ENCODE measurements around the gene MDGA2.

The MDGA2 gene

GRCh38 chr14:47273939-47274338 lies 401.5 kb downstream of the MDGA2 start:
- TF ChIP-seq CTCF (IDR thresholded peaks at IDR 0.05), result no peak
- H3K4me1 ChIP-seq, result no peaks in the 10 kb centered on the region
- intact Hi-C loops (cut with DNase I; ENCODE audit: low total_unique reads), result no loop called here
- no peaks in the 10 kb centered on the region for H3K9me3 ChIP-seq
- H3K27ac ChIP-seq, result no peak overlapping the region
- no peak for DNase-seq
- no peaks in the 10 kb centered on the region for H3K36me3 ChIP-seq
- H3K4me3 ChIP-seq, result no peak overlapping the region
- no peaks in the 10 kb centered on the region for H3K27me3 ChIP-seq

GRCh38 chr14:47270715-47271114 lies 404.7 kb downstream of the MDGA2 start:
- intact Hi-C loops (cut with DNase I; ENCODE audit: low total_unique reads), result no loop called here
- no peaks in the 10 kb centered on the region for H3K27me3 ChIP-seq
- TF ChIP-seq CTCF (IDR thresholded peaks at IDR 0.05), result no peak
- no peaks in the 10 kb centered on the region for H3K4me1 ChIP-seq
- no peak overlapping the region for H3K4me3 ChIP-seq
- DNase-seq, result no peak
- no peak overlapping the region for H3K27ac ChIP-seq
- H3K9me3 ChIP-seq, result no peaks in the 10 kb centered on the region
- no peaks in the 10 kb centered on the region for H3K36me3 ChIP-seq

GRCh38 chr14:47269756-47270492 lies 405.5 kb downstream of the MDGA2 start:
- H3K4me3 ChIP-seq, result no peak overlapping the region
- intact Hi-C loops (cut with DNase I; ENCODE audit: low total_unique reads), result no loop called here

GRCh38 chr14:47264842-47265241 lies 410.6 kb downstream of the MDGA2 start:
- no peaks in the 10 kb centered on the region for H3K27me3 ChIP-seq
- H3K27ac ChIP-seq, result no peak overlapping the region
- no peaks in the 10 kb centered on the region for H3K4me1 ChIP-seq

More at GRCh38 chr14:47269756-47270492, 405.5 kb downstream of the MDGA2 start:
- Histone ChIP-seq H3K27me3 (no peaks in the 10 kb centered on the region), H3K36me3 (no peaks in the 10 kb centered on the region), H3K4me1 (no peaks in the 10 kb centered on the region), H3K9me3 (no peaks in the 10 kb centered on the region), H3K27ac (no peak overlapping the region)
- DNase-seq, result no peak
- no peak for TF ChIP-seq CTCF (IDR thresholded peaks at IDR 0.05)

GRCh38 chr14:47262801-47263200 lies 412.6 kb downstream of the MDGA2 start:
- Histone ChIP-seq H3K27me3 (no peaks in the 10 kb centered on the region), H3K4me1 (no peaks in the 10 kb centered on the region), H3K4me3 (no peak overlapping the region), H3K36me3 (no peaks in the 10 kb centered on the region), H3K9me3 (no peaks in the 10 kb centered on the region), H3K27ac (no peak overlapping the region)
- no peak for DNase-seq
- TF ChIP-seq CTCF (IDR thresholded peaks at IDR 0.05), result no peak
- intact Hi-C loops (cut with DNase I; ENCODE audit: low total_unique reads), result no loop called here

More at GRCh38 chr14:47264842-47265241, 410.6 kb downstream of the MDGA2 start:
- Histone ChIP-seq H3K36me3 (no peaks in the 10 kb centered on the region), H3K9me3 (no peaks in the 10 kb centered on the region), H3K4me3 (no peak overlapping the region)
- TF ChIP-seq CTCF (IDR thresholded peaks at IDR 0.05), result no peak
- intact Hi-C loops (cut with DNase I; ENCODE audit: low total_unique reads), result no loop called here
- no peak for DNase-seq

All from tibial artery (tissue), 4 donors.